DOHH2 (cell line): ENCODE results near the gene PCMT1.

ENCODE experiments used
- EZH2phosphoT487 ChIP-seq: fragments of 200-600 bp; sonication (generic); IDR thresholded peaks from 2 replicates; pipeline ENCODE4 v1.6.1; 2017; ENCODE audit warnings: borderline replicate concordance, mild to moderate bottlenecking, antibody characterized with exemption, low read length, moderate library complexity, mixed read lengths
- TF ChIP-seq, protein P1 (sequence below): fragments of 200-600 bp; sonication (generic); IDR thresholded peaks from one replicate; pipeline ENCODE4 v1.5.1; 2014; ENCODE audit warnings: antibody characterized with exemption, mild to moderate bottlenecking, low read depth, low read length; ENCODE audit not compliant: poor library complexity, severe bottlenecking

- TF ChIP-seq, protein P1, sequence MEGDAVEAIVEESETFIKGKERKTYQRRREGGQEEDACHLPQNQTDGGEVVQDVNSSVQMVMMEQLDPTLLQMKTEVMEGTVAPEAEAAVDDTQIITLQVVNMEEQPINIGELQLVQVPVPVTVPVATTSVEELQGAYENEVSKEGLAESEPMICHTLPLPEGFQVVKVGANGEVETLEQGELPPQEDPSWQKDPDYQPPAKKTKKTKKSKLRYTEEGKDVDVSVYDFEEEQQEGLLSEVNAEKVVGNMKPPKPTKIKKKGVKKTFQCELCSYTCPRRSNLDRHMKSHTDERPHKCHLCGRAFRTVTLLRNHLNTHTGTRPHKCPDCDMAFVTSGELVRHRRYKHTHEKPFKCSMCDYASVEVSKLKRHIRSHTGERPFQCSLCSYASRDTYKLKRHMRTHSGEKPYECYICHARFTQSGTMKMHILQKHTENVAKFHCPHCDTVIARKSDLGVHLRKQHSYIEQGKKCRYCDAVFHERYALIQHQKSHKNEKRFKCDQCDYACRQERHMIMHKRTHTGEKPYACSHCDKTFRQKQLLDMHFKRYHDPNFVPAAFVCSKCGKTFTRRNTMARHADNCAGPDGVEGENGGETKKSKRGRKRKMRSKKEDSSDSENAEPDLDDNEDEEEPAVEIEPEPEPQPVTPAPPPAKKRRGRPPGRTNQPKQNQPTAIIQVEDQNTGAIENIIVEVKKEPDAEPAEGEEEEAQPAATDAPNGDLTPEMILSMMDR = no peak
- TF ChIP-seq EZH2phosphoT487 = no peak
These were observed 105.6 kb downstream of the PCMT1 start for GRCh38 chr6:149855040-149855654.
